SK-N-SH treated with all-trans-retinoic acid at 6 μM for 48 hours (cell line): Measurements from ENCODE around the gene MKI67.

Experiments used
- ARNTL ChIP-seq: fragments of 450-650 bp; formaldehyde crosslinking; IDR thresholded peaks from 2 replicates; pipeline ENCODE4 v1.5.0; 2020; ENCODE audit warnings: low read depth, mild to moderate bottlenecking, moderate library complexity, borderline replicate concordance
- ISL1 ChIP-seq: fragments of 250-450 bp; sonication (Bioruptor Pico); IDR thresholded peaks from 2 replicates; pipeline ENCODE4 v2.1.2; 2022; ENCODE audit warnings: mild to moderate bottlenecking, moderate library complexity
- RARB ChIP-seq: fragments of 250-450 bp; sonication (Bioruptor Pico); IDR thresholded peaks from 2 replicates; pipeline ENCODE4 v1.8.0; 2021; ENCODE audit warnings: mild to moderate bottlenecking, moderate library complexity
- SNAI2 ChIP-seq: fragments of 250-450 bp; sonication (Bioruptor Pico); IDR thresholded peaks from 2 replicates; pipeline ENCODE4 v1.5.0; 2020; ENCODE audit warnings: mild to moderate bottlenecking, moderate library complexity
- TSHZ2 ChIP-seq: fragments of 250-450 bp; sonication (Bioruptor Pico); IDR thresholded peaks from 2 replicates; pipeline ENCODE4 v1.5.0; 2020; ENCODE audit warnings: mild to moderate bottlenecking, moderate library complexity
- ZC3H10 ChIP-seq: fragments of 250-450 bp; sonication (Bioruptor Pico); IDR thresholded peaks from 2 replicates; pipeline ENCODE4 v1.5.1; 2021; ENCODE audit warnings: mild to moderate bottlenecking, moderate library complexity
- ZFP30 ChIP-seq: fragments of 450-650 bp; formaldehyde crosslinking; IDR thresholded peaks from 2 replicates; pipeline ENCODE4 v1.5.0; 2022; ENCODE audit warnings: mild to moderate bottlenecking, moderate library complexity
- ZNF70 ChIP-seq: fragments of 450-650 bp; formaldehyde crosslinking; IDR thresholded peaks from 2 replicates; pipeline ENCODE4 v1.5.0; 2020; ENCODE audit warnings: mild to moderate bottlenecking, moderate library complexity
- ZNF8 ChIP-seq: fragments of 450-650 bp; formaldehyde crosslinking; IDR thresholded peaks from 2 replicates; pipeline ENCODE4 v1.5.0; 2020; ENCODE audit warnings: mild to moderate bottlenecking, moderate library complexity
- TF ChIP-seq, protein P1 (sequence below): fragments of 250-450 bp; sonication (Bioruptor Pico); IDR thresholded peaks from 2 replicates; pipeline ENCODE4 v1.5.1; 2021; ENCODE audit warnings: mild to moderate bottlenecking, moderate library complexity
- TF ChIP-seq, protein P2 (sequence below): fragments of 250-450 bp; sonication (Bioruptor Pico); IDR thresholded peaks from 2 replicates; pipeline ENCODE4 v1.8.0; 2020; ENCODE audit warnings: mild to moderate bottlenecking, moderate library complexity, borderline replicate concordance

GRCh38 chr10:128060341-128061250, 65.6 kb downstream of the MKI67 start:
- TF ChIP-seq ISL1 (CRISPR knock-in tag) (no peak), ZFP30 (no peak), ZNF8 (no peak), TSHZ2 (CRISPR knock-in tag) (no peak), ZNF70 (CRISPR knock-in tag) (no peak), RARB (CRISPR knock-in tag) (no peak), ARNTL (CRISPR knock-in tag) (no peak), SNAI2 (CRISPR knock-in tag) (no peak), ZC3H10 (CRISPR knock-in tag) (no peak)
- TF ChIP-seq, protein P1, sequence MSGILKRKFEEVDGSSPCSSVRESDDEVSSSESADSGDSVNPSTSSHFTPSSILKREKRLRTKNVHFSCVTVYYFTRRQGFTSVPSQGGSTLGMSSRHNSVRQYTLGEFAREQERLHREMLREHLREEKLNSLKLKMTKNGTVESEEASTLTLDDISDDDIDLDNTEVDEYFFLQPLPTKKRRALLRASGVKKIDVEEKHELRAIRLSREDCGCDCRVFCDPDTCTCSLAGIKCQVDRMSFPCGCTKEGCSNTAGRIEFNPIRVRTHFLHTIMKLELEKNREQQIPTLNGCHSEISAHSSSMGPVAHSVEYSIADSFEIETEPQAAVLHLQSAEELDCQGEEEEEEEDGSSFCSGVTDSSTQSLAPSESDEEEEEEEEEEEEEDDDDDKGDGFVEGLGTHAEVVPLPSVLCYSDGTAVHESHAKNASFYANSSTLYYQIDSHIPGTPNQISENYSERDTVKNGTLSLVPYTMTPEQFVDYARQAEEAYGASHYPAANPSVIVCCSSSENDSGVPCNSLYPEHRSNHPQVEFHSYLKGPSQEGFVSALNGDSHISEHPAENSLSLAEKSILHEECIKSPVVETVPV: no peak
- TF ChIP-seq, protein P2, sequence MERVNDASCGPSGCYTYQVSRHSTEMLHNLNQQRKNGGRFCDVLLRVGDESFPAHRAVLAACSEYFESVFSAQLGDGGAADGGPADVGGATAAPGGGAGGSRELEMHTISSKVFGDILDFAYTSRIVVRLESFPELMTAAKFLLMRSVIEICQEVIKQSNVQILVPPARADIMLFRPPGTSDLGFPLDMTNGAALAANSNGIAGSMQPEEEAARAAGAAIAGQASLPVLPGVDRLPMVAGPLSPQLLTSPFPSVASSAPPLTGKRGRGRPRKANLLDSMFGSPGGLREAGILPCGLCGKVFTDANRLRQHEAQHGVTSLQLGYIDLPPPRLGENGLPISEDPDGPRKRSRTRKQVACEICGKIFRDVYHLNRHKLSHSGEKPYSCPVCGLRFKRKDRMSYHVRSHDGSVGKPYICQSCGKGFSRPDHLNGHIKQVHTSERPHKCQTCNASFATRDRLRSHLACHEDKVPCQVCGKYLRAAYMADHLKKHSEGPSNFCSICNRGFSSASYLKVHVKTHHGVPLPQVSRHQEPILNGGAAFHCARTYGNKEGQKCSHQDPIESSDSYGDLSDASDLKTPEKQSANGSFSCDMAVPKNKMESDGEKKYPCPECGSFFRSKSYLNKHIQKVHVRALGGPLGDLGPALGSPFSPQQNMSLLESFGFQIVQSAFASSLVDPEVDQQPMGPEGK: no peak
